ENCODE measurements around the gene LSM3. TPM values are rescaled to one million over a fixed set of nuclear protein-coding genes. Genes with fewer than 3 reads are reported as not detected.

The LSM3 gene
- total and polyA plus RNA-seq, 2 of the 4 experiments (the other 2 are of a cell fraction), result 3.4 to 11.5 TPM

DNA sequence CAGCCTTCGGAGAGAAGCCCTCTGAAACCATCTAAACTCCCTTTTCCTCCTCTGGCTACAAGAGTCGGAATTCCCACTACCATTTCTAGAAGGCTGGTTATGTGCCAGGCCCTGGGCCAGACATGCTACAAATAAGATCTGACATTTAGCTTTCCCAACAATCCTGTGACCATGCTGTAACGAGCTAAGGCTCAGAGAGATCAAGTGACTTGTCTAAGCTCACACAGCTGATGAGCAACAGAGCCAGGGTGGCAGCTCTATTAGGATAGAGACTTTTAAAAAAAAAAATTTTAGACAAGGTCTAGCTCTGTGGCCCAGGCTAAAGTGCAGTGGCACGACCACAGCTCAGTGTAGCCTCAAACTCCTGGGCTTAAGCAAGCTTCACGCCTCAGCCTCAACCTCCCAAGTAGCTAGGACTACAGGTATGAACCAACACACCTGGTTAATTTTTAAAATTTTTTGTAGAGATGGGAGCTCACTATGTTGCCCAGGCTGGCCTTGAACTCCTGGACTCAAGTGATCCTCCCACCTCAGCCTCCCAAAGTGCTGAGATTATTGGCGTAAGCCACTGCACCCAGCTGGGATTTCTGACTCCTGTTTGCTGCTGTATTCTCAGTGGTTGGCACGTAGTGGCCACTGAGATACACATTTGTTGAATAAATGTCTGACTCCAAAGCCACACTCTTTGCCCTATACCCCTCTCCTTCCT lies 34.6 kb downstream of the LSM3 start:
- H2BK20ac ChIP-seq (ENCODE audit: low read depth, low read length), result peak overlapping the region; percentile 97
- H4K91ac ChIP-seq (ENCODE audit: insufficient read depth, low read depth, low read length), result peak overlapping the region; percentile 93
- H3K23ac ChIP-seq (ENCODE audit: low read depth, low read length), result no peak overlapping the region
- no peak overlapping the region for H2AFZ ChIP-seq (replicated peaks; ENCODE audit: low read length, poor library complexity)
- TF ChIP-seq SMC3 (IDR thresholded peaks at IDR 0.05; ENCODE audit: low read depth, low read length) (no peak), CTCF (conservative IDR thresholded peaks at IDR 0.05; ENCODE audit: low read depth, low read length) (no peak), FOS (IDR thresholded peaks at IDR 0.05; ENCODE audit: low read depth, low read length) (no peak), MAFK (IDR thresholded peaks at IDR 0.05; ENCODE audit: low read depth, low read length) (no peak), POLR2A (IDR thresholded peaks at IDR 0.05; ENCODE audit: low read depth, low read length) (no peak), CHD1 (IDR thresholded peaks at IDR 0.05; ENCODE audit: low read depth, low read length) (no peak), ELK1 (IDR thresholded peaks at IDR 0.05; ENCODE audit: borderline replicate concordance, low read depth, low read length) (no peak), USF2 (IDR thresholded peaks at IDR 0.05; ENCODE audit: low read depth, low read length) (no peak), CEBPB (IDR thresholded peaks at IDR 0.05; ENCODE audit: low read depth, low read length) (no peak), RCOR1 (IDR thresholded peaks at IDR 0.05; ENCODE audit: insufficient replicate concordance, low read length) (no peak), RAD21 (IDR thresholded peaks at IDR 0.05; ENCODE audit: low read length) (no peak), NFE2L2 (IDR thresholded peaks at IDR 0.05; ENCODE audit: low read depth, low read length) (no peak), BHLHE40 (IDR thresholded peaks at IDR 0.05; ENCODE audit: low read depth, low read length) (no peak), MXI1 (IDR thresholded peaks at IDR 0.05; ENCODE audit: borderline replicate concordance, low read depth, low read length) (no peak), RFX5 (IDR thresholded peaks at IDR 0.05; ENCODE audit: low read depth, low read length) (no peak)
- H3K14ac ChIP-seq (replicated peaks; ENCODE audit: low read depth, low read length), result 0 out of 2 replicates have a peak overlapping the region, but pooled peaks have one; percentile 4
- DNase-seq (no peak), ATAC-seq (ENCODE audit: low read depth) (no peak)
- H2BK5ac ChIP-seq (ENCODE audit: low read depth, low read length, poor library complexity, severe bottlenecking), result no peak overlapping the region
- ChIA-PET POLR2A (ENCODE audit: unreplicated experiment) (no interaction called here), CTCF (interaction anchor here (1.0 to 1.7 kb wide), 3 partner anchors 10 to 48 kb away, joined by 3 to 5 read pairs (median 3); no protein-coding TSS in a partner anchor)
- peak overlapping the region; percentile 48 to 74; a peak in 2 of 4 replicates for H4K8ac ChIP-seq (ENCODE audit: low read depth in 2 of 2, low read length in 2 of 2)
- H3K27ac ChIP-seq (ENCODE audit: insufficient read depth, low read length), result peak overlapping the region; percentile 97; the same call in 1 of the 2 replicates
- peak overlapping the region; percentile 97; the same call in 1 of the 2 replicates for H3K18ac ChIP-seq (ENCODE audit: low read depth, low read length)
- H3K4ac ChIP-seq (ENCODE audit: low read depth, low read length), result peak overlapping the region; percentile 97
- peaks cover 28% of the 10 kb centered on the region for H3K4me1 ChIP-seq (ENCODE audit: control insufficient read depth, insufficient read depth, low read length)
- no peaks in the 10 kb centered on the region for H3K9me3 ChIP-seq (ENCODE audit: control insufficient read depth, insufficient read depth, low read length)
- H2AK5ac ChIP-seq (ENCODE audit: low read depth, low read length), result peak overlapping the region; percentile 88
- in situ Hi-C loops (cut with MboI; ENCODE audit: low sequenced_read_pairs), result no loop called here
- peak overlapping the region; percentile 56; the same call in 2 of the 3 replicates for H2BK15ac ChIP-seq (ENCODE audit: low read depth, low read length)
- H2AK9ac ChIP-seq (replicated peaks; ENCODE audit: low read depth, low read length, poor library complexity), result no peak overlapping the region
- H3K4me2 ChIP-seq (ENCODE audit: low read depth, low read length), result no peak overlapping the region
- H3K9ac ChIP-seq (ENCODE audit: low read depth, low read length), result no peak overlapping the region
- no peak overlapping the region for H3K56ac ChIP-seq (ENCODE audit: extremely low read depth, insufficient read depth, low read length)
- H3K79me1 ChIP-seq (ENCODE audit: low read depth in 1 of 2, low read length in 2 of 2), result no peaks in the 10 kb centered on the region
- intact Hi-C loops (cut with micrococcal nuclease), result no loop called here
- 100% methylated on average over 1 of the region's 7 CpGs; no CpG with 5 or more reads in 1 of the 2 experiments for WGBS, 2 experiments (ENCODE audit: extremely low coverage in 2 of 2, insufficient read length in 1 of 2)
- no peaks in the 10 kb centered on the region for H3K36me3 ChIP-seq (ENCODE audit: control insufficient read depth, insufficient read depth, low read length)
- no peak overlapping the region; the same call in 1 of the 2 replicates for H4K5ac ChIP-seq (ENCODE audit: low read depth, low read length)
- H3K9me1 ChIP-seq (ENCODE audit: insufficient read depth, low read length), result peaks cover 28% of the 10 kb centered on the region
- no peak overlapping the region for H3K4me3 ChIP-seq (ENCODE audit: insufficient read depth, low read depth, low read length)
- no peaks in the 10 kb centered on the region for H3K27me3 ChIP-seq (ENCODE audit: control insufficient read depth, insufficient read depth, low read length)
- H4K20me1 ChIP-seq (ENCODE audit: insufficient read depth, low read length), result no peaks in the 10 kb centered on the region
- H2BK120ac ChIP-seq (ENCODE audit: low read depth, low read length), result peak overlapping the region; percentile 96
- dilution Hi-C loops (cut with HindIII; ENCODE audit: low sequenced_read_pairs, unreplicated experiment), result no loop called here
- BruUV-seq (replicated peaks), result no TSS peak
